SK-N-SH (cell line): Measurements from ENCODE around the gene SETBP1.

ENCODE experiments used
- CHD2 ChIP-seq: fragments of 150-350 bp; IDR thresholded peaks from 2 replicates; pipeline ENCODE4 v1.6.1; 2018; ENCODE audit warnings: low read length; ENCODE audit not compliant: partially characterized antibody
- EP300 ChIP-seq, 2 experiments: IDR thresholded peaks; 2 replicates each; pipeline versions ENCODE4 v1.4.0 to v1.6.1; 2012; ENCODE audit warnings: borderline replicate concordance in 1 of 2, low read depth in 1 of 2, low read length in 1 of 2
- FOXM1 ChIP-seq: IDR thresholded peaks from 2 replicates; pipeline ENCODE4 v1.4.0; 2012; ENCODE audit warnings: low read depth, mild to moderate bottlenecking
- GABPA ChIP-seq: IDR thresholded peaks from 2 replicates; pipeline ENCODE4 v1.4.0; 2012; ENCODE audit warnings: low read depth, mild to moderate bottlenecking
- JUND ChIP-seq: IDR thresholded peaks from 2 replicates; pipeline ENCODE4 v1.4.0; 2012
- POLR2AphosphoS5 ChIP-seq: IDR thresholded peaks from 2 replicates; pipeline ENCODE4 v1.6.1; 2012; ENCODE audit warnings: low read depth, low read length
- YY1 ChIP-seq: IDR thresholded peaks from 2 replicates; pipeline ENCODE4 v1.4.0; 2012; ENCODE audit warnings: low read depth, mild to moderate bottlenecking
- TF ChIP-seq, protein P1 (sequence below): fragments of 200-600 bp; sonication (generic); IDR thresholded peaks from 2 replicates; pipeline ENCODE4 v1.6.1; 2017; ENCODE audit warnings: antibody characterized with exemption, mild to moderate bottlenecking, moderate library complexity

GRCh38 chr18:44834867-44835469, 154.3 kb downstream of the SETBP1 start:
- no peak for TF ChIP-seq JUND
- TF ChIP-seq POLR2AphosphoS5: no peak
- TF ChIP-seq, protein P1, sequence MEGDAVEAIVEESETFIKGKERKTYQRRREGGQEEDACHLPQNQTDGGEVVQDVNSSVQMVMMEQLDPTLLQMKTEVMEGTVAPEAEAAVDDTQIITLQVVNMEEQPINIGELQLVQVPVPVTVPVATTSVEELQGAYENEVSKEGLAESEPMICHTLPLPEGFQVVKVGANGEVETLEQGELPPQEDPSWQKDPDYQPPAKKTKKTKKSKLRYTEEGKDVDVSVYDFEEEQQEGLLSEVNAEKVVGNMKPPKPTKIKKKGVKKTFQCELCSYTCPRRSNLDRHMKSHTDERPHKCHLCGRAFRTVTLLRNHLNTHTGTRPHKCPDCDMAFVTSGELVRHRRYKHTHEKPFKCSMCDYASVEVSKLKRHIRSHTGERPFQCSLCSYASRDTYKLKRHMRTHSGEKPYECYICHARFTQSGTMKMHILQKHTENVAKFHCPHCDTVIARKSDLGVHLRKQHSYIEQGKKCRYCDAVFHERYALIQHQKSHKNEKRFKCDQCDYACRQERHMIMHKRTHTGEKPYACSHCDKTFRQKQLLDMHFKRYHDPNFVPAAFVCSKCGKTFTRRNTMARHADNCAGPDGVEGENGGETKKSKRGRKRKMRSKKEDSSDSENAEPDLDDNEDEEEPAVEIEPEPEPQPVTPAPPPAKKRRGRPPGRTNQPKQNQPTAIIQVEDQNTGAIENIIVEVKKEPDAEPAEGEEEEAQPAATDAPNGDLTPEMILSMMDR: no peak
- no peak for TF ChIP-seq FOXM1
- TF ChIP-seq YY1: no peak
- TF ChIP-seq GABPA: no peak
- no peak for TF ChIP-seq CHD2
- no peak for TF ChIP-seq EP300 (IDR thresholded peaks at IDR 0.05; ENCODE audit: borderline replicate concordance in 1 of 2, low read depth in 1 of 2, low read length in 1 of 2)
